Fibroblast of lung (primary cell): ENCODE results near the gene JAG2. TPM values are rescaled to one million over a fixed set of nuclear protein-coding genes. Genes with fewer than 3 reads are reported as not detected.

Source experiments
- DNase-seq, 2 donors: peaks; one replicate each; pipeline versions ENCODE4 v3.0.0 to v3.0.0-alpha.2; 2010; ENCODE audit warnings: low read depth in 2 of 2
- H2AFZ ChIP-seq: 2 replicates; pipeline ENCODE4 v1.5.1; 2012; ENCODE audit warnings: low read length, control low read depth, inconsistent platforms
- H3K27ac ChIP-seq: 2 replicates; pipeline ENCODE4 v1.5.1; 2011; ENCODE audit warnings: low read length, control low read depth; ENCODE audit not compliant: insufficient read depth
- H3K27me3 ChIP-seq: 2 replicates; pipeline ENCODE4 v1.5.1; 2011; ENCODE audit warnings: mild to moderate bottlenecking, low read length; ENCODE audit not compliant: control insufficient read depth, insufficient read depth
- H3K36me3 ChIP-seq: 2 replicates; pipeline ENCODE4 v1.5.1; 2011; ENCODE audit warnings: low read length; ENCODE audit not compliant: control insufficient read depth, insufficient read depth
- H3K4me1 ChIP-seq: 2 replicates; pipeline ENCODE4 v1.5.1; 2011; ENCODE audit warnings: low read length; ENCODE audit not compliant: control insufficient read depth, insufficient read depth; ENCODE audit errors: extremely low read depth
- H3K4me2 ChIP-seq: 2 replicates; pipeline ENCODE4 v1.5.1; 2011; ENCODE audit warnings: low read length, control low read depth; ENCODE audit not compliant: insufficient read depth; ENCODE audit errors: extremely low read depth
- H3K4me3 ChIP-seq, 4 experiments: fragments of 200-600 bp in 1 of 4; sonication (generic) in 1 of 4; replicated peaks in 1 of 4; 2 replicates each; pipeline ENCODE4 v1.5.1; 2011 to 2016; ENCODE audit warnings: low read length in 4 of 4, low read depth in 3 of 4, mild to moderate bottlenecking in 3 of 4, control low read depth in 2 of 4, inconsistent platforms in 1 of 4, mixed read lengths in 1 of 4; ENCODE audit not compliant: insufficient read depth in 1 of 4; ENCODE audit errors: control extremely low read depth in 1 of 4
- H3K79me2 ChIP-seq: 2 replicates; pipeline ENCODE4 v1.5.1; 2012; ENCODE audit warnings: mild to moderate bottlenecking, low read length, inconsistent platforms; ENCODE audit not compliant: control insufficient read depth, insufficient read depth
- H3K9ac ChIP-seq: 2 replicates; pipeline ENCODE4 v1.5.1; 2011; ENCODE audit warnings: mild to moderate bottlenecking, low read length, control low read depth; ENCODE audit not compliant: insufficient read depth
- H3K9me3 ChIP-seq: 2 replicates; pipeline ENCODE4 v1.5.1; 2012; ENCODE audit warnings: low read depth, low read length; ENCODE audit not compliant: control insufficient read depth, insufficient read depth
- H4K20me1 ChIP-seq: 2 replicates; pipeline ENCODE4 v1.5.1; 2011; ENCODE audit warnings: low read length; ENCODE audit not compliant: control insufficient read depth, insufficient read depth; ENCODE audit errors: extremely low read depth
- CTCF ChIP-seq, 2 donors: IDR thresholded peaks in 1 of 2; conservative IDR thresholded peaks in 1 of 2; 1 replicate in 1 of 2; 2 replicates in 1 of 2; pipeline ENCODE4 v1.5.1; 2011 to 2012; ENCODE audit warnings: low read length in 2 of 2, control low read depth in 1 of 2, inconsistent platforms in 1 of 2, low read depth in 1 of 2, mild to moderate bottlenecking in 1 of 2
- EZH2 ChIP-seq: IDR thresholded peaks from 2 replicates; pipeline ENCODE4 v1.5.1; 2012; ENCODE audit warnings: low read length, control low read depth, mild to moderate bottlenecking; ENCODE audit errors: missing control alignments
- polyA plus RNA-seq, 2 donors: library from polyadenylated mRNA; depleted of rRNA in 1 of 2; stranded (reverse) in 1 of 2; unstranded in 1 of 2; fragments of >200 nt; gene quantifications; 2 replicates each; pipeline ENCODE4 v1.2.1, GENCODE V29; 2011 to 2012; ENCODE audit warnings: missing spikeins in 1 of 2
- total RNA-seq: library from RNA; depleted of rRNA; stranded (reverse); fragments of >200 nt; gene quantifications from 2 replicates; pipeline ENCODE4 v1.2.1, GENCODE V29; 2014

The JAG2 gene
- total and polyA plus RNA-seq, 2 donors (not counting 1 experiment from before 2014, with no cell fraction given) = 0.51 to 1.8 TPM

GRCh38 chr14:105119408-105120025 lies 49.1 kb downstream of the JAG2 start:
- Histone ChIP-seq H3K79me2 (no peaks in the 10 kb centered on the region), H2AFZ (no peak overlapping the region), H3K9me3 (no peaks in the 10 kb centered on the region), H3K4me2 (no peak overlapping the region), H3K27me3 (peaks cover 8% of the 10 kb centered on the region), H3K9ac (no peak overlapping the region), H3K36me3 (no peaks in the 10 kb centered on the region), H4K20me1 (no peaks in the 10 kb centered on the region), H3K27ac (no peak overlapping the region), H3K4me3 (no peak overlapping the region), H3K4me1 (no peaks in the 10 kb centered on the region)
- no peak for DNase-seq
- no peak for TF ChIP-seq EZH2
- no peak for TF ChIP-seq CTCF (conservative IDR thresholded peaks at IDR 0.05 in 1 of 2, IDR thresholded peaks at IDR 0.05 in 1 of 2; ENCODE audit: low read depth in 1 of 2, low read length in 2 of 2)

GRCh38 chr14:105118646-105119407 lies 49.7 kb downstream of the JAG2 start:
- Histone ChIP-seq H3K9ac (no peak overlapping the region), H3K4me3 (no peak overlapping the region), H3K27ac (no peak overlapping the region), H3K4me1 (no peaks in the 10 kb centered on the region), H3K27me3 (peaks cover 8% of the 10 kb centered on the region), H3K9me3 (no peaks in the 10 kb centered on the region), H3K79me2 (no peaks in the 10 kb centered on the region), H3K36me3 (no peaks in the 10 kb centered on the region), H2AFZ (no peak overlapping the region), H4K20me1 (no peaks in the 10 kb centered on the region), H3K4me2 (no peak overlapping the region)
- TF ChIP-seq CTCF (conservative IDR thresholded peaks at IDR 0.05 in 1 of 2, IDR thresholded peaks at IDR 0.05 in 1 of 2; ENCODE audit: low read depth in 1 of 2, low read length in 2 of 2) (no peak), EZH2 (no peak)
- no peak for DNase-seq

- TF ChIP-seq EZH2 = no peak
- TF ChIP-seq CTCF (conservative IDR thresholded peaks at IDR 0.05 in 1 of 2, IDR thresholded peaks at IDR 0.05 in 1 of 2; ENCODE audit: low read depth in 1 of 2, low read length in 2 of 2) = no peak
- H3K27ac ChIP-seq = no peak overlapping the region
- no peak overlapping the region for H3K4me2 ChIP-seq
- no peaks in the 10 kb centered on the region for H3K79me2 ChIP-seq
- no peak for DNase-seq
- H3K4me3 ChIP-seq = no peak overlapping the region
- H3K4me1 ChIP-seq = no peaks in the 10 kb centered on the region
- no peak overlapping the region for H3K9ac ChIP-seq
- no peaks in the 10 kb centered on the region for H4K20me1 ChIP-seq
- H3K27me3 ChIP-seq = peaks cover 8% of the 10 kb centered on the region
- no peaks in the 10 kb centered on the region for H3K9me3 ChIP-seq
- H3K36me3 ChIP-seq = no peaks in the 10 kb centered on the region
- H2AFZ ChIP-seq = no peak overlapping the region
Measured at GRCh38 chr14:105117710-105118385, 50.7 kb downstream of the JAG2 start.
